NCI-H446 treated with DMSO at 0.1 percent for 48 hours (cell line): ENCODE results near the gene SMO.
A peak's percentile ranks its signal among the peaks of the same experiment; 100 is the strongest.
"Not testable (repeated sequence)": the region's sequence is repeated elsewhere in the genome, so short reads cannot be mapped to it uniquely, and the experiment has no call there.

Source experiments
- DNase-seq: peaks from one replicate; lab custom pipeline; 2025; lab: John Stamatoyannopoulos, UW

Gene SMO

DNA sequence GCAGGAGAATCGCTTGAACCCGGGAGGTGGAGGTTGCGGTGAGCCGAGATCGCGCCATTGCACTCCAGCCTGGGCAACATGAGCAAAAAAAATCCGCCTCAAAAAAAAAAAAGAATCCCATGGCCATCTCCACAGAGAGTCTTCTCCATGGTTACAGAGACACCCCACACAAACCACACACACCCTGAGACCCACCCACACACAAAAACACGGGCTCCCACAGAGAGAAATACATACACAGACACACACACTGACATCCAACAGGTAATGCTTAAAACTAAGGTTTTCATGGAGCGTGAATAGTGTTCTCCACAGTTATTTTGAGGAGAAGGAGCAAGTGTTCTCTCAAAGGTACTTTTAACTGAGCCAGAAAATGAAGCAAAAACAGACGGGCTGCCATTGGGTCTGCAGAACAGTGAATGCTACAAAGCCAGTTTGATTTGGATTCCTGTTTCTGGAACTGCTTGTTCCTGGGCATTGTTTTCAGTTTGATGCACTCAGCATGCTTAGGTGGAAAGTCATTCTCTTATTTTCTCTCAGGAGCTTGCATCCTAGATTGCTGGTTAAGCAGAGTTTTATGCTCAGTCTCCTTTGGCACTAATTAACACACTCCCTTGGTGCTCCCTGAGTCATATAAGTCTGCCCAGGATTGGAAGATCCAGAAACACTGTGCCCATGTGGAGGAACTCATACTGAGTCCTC lies 51.8 kb downstream of the SMO start:
- no peak for DNase-seq

- DNase-seq: no peak
These were observed 55.8 kb downstream of the SMO start for GRCh38 chr7:129244220-129244619.

DNA sequence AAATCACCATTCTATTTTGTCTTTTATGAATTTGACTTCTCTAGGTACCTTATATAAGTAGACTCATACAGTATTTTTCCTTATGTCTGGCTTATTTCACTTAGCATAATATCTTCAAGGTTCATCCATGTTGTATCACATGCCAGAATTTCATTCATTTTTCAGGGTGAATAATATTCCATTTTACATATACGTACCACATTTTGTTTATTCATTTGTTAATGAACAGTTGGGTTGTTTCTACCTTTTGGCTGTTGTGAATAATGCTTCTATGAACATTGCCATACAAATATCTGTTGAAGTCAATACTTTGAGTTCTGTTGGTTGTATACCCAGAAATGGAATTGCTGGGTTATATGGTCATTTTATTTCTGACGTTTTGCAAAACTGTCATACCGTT lies 57.1 kb downstream of the SMO start:
- no peak for DNase-seq

- no peak for DNase-seq
These were observed 58.7 kb downstream of the SMO start for GRCh38 chr7:129247087-129247486.

GRCh38 chr7:129252128-129252527 lies 63.7 kb downstream of the SMO start:
- DNase-seq: peak; percentile 59

- not testable (repeated sequence) for DNase-seq
These were observed 64.2 kb downstream of the SMO start for GRCh38 chr7:129252603-129253002.

- DNase-seq: no peak
These were observed 67.4 kb downstream of the SMO start for GRCh38 chr7:129255800-129256199.

GRCh38 chr7:129256221-129256620 lies 67.8 kb downstream of the SMO start:
- no peak for DNase-seq

GRCh38 chr7:129257168-129257567 lies 68.7 kb downstream of the SMO start:
- no peak for DNase-seq

GRCh38 chr7:129258649-129259389 lies 70.4 kb downstream of the SMO start:
- DNase-seq: no peak

GRCh38 chr7:129262324-129262723 lies 73.9 kb downstream of the SMO start:
- no peak for DNase-seq
